NB4 (cell line): ENCODE results near the gene ENG.
"Not testable (repeated sequence)": the region's sequence is repeated elsewhere in the genome, so short reads cannot be mapped to it uniquely, and the experiment has no call there.

ENCODE experiments used
- DNase-seq: peaks from one replicate; pipeline ENCODE4 v3.0.0; 2010; ENCODE audit warnings: low read depth
- H3K4me3 ChIP-seq: one replicate; pipeline ENCODE4 v1.5.1; 2011; ENCODE audit warnings: mild to moderate bottlenecking, low read depth, low read length, moderate library complexity
- CTCF ChIP-seq: IDR thresholded peaks from one replicate; pipeline ENCODE4 v1.5.1; 2012; ENCODE audit warnings: low read depth, low read length
- MAX ChIP-seq: IDR thresholded peaks from 2 replicates; pipeline ENCODE4 v1.6.1; 2011; ENCODE audit warnings: low read depth, low read length
- MYC ChIP-seq: IDR thresholded peaks from 2 replicates; pipeline ENCODE4 v1.6.1; 2011; ENCODE audit warnings: low read depth, low read length
- POLR2A ChIP-seq: IDR thresholded peaks from 2 replicates; pipeline ENCODE4 v1.6.1; 2011; ENCODE audit warnings: mild to moderate bottlenecking; ENCODE audit not compliant: insufficient read length; ENCODE audit errors: extremely low read depth

The ENG gene

DNA sequence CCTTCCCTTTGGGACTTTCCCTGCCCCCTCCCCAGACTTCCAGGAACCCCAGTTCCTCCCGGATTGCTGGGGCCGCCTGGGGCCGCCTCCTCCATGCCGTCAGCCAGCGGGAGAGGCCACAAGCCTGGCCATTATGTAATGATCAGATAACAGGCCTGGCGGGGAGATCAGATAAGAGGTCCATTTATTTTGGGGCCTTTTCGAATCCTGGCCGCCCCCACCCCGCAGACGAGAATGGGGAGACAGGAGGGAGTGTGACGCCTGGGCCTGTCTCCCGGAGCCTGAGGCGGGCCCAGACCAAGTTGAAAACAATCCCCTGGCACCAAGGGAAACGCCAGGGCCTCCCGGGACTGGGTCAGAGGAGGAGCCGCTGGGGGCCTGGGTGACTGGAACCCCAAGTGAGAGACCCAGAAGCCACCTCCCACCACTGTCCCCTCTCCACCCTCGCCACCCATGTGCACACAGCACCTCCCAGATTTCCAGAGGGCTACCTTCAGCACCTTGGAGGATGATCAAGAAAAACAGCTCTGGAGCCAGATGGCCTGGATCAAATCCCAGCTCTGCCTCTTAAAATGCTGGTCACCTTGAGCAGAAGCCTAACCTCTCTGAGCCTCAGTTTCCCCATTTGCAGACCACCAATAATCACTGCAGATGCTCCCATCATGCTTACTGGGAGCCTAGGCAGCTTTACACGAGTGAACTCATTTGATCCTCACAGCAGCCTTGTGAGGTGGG, 7.8 kb downstream of the ENG start:
- no peak for DNase-seq
- no peak overlapping the region for H3K4me3 ChIP-seq
- TF ChIP-seq MYC (no peak), MAX (no peak), POLR2A (no peak), CTCF (no peak)

GRCh38 chr9:127845619-127846018, 8.8 kb downstream of the ENG start:
- not testable (repeated sequence) for H3K4me3 ChIP-seq, DNase-seq

DNA sequence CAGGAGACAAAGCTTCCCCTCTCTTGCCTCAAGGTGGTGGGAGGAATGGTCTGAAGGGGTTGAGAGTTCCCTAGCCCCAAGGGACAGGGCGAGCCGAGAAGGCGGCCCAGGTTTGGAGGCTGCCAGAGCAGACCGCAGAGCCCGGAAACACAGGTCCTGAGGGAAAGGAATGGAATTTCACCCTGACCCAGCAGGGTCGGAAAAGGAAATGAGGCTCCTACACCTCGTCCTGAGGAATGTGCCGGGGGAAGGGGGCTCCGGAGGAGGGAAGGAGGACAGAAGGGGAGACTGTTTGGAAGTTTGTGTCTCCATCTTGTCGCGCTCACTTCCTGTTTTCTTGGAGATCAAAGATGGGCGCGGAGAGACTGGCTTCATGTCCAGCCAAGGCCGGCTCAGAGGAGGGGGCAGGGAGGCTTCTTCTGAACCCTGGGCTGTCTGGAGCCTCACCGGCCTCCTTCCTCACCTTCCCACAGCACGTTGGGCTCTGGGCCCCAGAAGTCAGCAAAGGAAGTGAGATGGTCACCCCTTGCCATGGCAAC, 9.6 kb downstream of the ENG start:
- H3K4me3 ChIP-seq = no peak overlapping the region
- TF ChIP-seq MAX (no peak), POLR2A (no peak), MYC (no peak), CTCF (no peak)

DNA sequence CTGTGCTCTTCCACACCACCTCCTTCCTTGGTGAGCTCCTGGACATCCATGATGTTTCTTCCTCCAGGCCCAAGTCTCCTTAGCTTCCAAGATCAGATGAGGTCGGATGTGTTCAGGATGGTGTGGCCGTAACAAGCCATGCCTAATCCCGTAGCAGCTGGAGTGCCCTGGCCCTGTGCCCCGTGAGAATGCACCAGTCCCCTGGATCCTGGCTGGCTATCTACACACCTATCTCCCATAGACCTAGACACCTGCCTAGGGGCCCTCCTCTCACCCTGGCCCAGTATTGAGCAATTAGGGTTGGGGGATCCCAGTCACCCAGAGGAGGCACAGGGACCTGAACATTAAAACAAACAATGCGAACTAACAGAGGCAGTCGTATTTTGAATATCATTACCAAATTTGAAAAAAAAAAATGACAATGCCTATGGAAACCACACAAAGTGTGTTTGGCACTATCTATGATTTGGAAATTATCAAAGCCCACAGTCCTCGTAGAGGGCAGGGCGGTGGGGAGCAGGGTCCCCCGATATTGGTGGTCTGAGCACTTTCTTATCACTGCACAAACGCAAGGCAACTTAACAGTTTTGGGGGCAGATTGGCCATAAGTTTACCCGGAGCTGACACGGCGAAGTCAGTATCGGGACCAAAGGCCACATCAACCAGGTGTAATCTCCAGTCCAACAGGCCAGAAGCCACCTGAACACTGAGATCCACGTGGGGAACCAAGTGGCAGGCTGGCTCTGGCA, 13.2 kb downstream of the ENG start:
- no peak for DNase-seq
- no peak for TF ChIP-seq MAX
- no peak for TF ChIP-seq POLR2A
- TF ChIP-seq CTCF = no peak
- TF ChIP-seq MYC = no peak
- H3K4me3 ChIP-seq = no peak overlapping the region

More for the DNA sequence above, 9.6 kb downstream of the ENG start:
- no peak for DNase-seq

GRCh38 chr9:127838375-127839078, 15.9 kb downstream of the ENG start:
- DNase-seq = no peak
- no peak overlapping the region for H3K4me3 ChIP-seq
- TF ChIP-seq POLR2A = no peak
- TF ChIP-seq MYC = no peak
- TF ChIP-seq CTCF = no peak
- no peak for TF ChIP-seq MAX

DNA sequence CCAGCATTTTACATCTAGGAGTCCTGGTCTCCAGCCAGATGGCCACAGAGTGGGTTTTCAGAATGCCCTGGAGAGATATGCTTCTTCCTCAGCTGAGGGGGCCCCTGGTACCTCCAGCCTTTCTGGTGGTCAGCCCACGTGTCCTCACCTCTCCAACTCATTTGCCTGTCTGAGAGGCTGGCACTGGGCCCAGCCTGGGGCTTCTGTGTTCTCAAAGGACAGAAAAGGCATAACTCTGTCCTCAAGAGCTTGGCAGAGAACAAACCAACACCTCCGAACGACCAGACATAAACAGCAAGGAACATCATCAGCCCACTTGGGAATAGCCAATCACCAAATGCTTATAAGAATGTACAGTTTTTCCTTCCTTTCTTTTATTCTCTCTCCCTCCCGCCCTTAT, 17.1 kb downstream of the ENG start:
- TF ChIP-seq POLR2A (no peak), CTCF (no peak), MYC (no peak), MAX (no peak)
- no peak overlapping the region for H3K4me3 ChIP-seq
- DNase-seq = no peak

DNA sequence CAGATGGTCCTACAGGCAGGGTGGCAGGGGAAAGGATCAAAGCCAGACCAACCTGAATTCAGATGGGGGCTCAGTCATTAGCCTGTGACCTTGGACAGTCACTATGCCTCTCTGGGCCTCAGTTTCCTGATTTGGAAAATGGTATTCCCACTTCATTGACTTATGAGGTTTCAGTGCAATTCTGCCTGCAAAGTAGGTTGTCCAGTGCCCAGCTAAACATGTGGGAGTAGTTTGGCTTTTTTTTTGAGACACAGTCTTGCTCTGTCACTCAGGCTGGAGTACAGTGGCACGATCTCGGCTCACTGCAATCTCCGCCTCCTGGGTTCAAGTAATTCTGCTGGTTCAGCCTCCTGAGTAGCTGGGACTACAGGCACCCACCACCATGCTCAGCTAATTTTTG, 17.9 kb downstream of the ENG start:
- not testable (repeated sequence) for DNase-seq, H3K4me3 ChIP-seq
